HG03457 (cell line): ENCODE measurements around the gene PRPF8.

Experiments
- ATAC-seq: cut with Tn5 transposase; IDR thresholded peaks from one replicate; pipeline ENCODE4 v1.9.1; 2021; ENCODE audit warnings: moderate number of reproducible peaks; ENCODE audit not compliant: unreplicated experiment

Gene PRPF8

DNA sequence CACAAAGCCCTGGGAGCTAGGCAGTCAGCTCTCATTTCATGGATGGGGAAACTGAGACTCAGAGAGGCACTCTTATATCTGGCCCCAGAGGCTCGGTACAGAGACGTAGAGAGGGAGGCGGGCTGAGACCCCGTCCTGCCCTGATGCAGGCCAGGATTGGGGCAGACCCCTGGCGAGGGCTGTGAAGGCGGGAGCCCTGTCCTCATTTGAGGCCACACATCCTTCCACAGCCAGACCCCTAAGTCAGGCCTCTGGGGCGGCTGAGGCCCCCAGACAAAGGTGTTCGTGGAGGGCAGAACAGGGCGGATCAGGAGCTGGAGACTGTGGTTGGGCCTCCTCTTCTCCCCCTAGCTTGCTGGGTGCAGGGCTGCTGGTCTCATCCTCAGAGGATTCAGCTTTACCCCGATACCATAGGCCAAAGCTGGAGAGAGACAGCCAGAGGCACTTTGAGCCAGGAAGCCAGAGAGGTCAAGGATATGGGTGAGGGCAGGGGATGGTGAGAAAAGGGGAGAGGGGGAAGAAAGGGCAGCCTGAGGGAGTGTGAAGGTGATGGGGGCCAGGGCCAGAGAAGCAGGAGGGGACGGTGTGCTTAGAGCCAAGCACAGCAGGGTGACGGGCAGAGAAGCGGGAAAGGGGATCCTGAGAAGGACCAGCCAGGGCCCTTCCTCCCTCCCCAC is 38.3 kb downstream of the PRPF8 start:
- no peak for ATAC-seq

DNA sequence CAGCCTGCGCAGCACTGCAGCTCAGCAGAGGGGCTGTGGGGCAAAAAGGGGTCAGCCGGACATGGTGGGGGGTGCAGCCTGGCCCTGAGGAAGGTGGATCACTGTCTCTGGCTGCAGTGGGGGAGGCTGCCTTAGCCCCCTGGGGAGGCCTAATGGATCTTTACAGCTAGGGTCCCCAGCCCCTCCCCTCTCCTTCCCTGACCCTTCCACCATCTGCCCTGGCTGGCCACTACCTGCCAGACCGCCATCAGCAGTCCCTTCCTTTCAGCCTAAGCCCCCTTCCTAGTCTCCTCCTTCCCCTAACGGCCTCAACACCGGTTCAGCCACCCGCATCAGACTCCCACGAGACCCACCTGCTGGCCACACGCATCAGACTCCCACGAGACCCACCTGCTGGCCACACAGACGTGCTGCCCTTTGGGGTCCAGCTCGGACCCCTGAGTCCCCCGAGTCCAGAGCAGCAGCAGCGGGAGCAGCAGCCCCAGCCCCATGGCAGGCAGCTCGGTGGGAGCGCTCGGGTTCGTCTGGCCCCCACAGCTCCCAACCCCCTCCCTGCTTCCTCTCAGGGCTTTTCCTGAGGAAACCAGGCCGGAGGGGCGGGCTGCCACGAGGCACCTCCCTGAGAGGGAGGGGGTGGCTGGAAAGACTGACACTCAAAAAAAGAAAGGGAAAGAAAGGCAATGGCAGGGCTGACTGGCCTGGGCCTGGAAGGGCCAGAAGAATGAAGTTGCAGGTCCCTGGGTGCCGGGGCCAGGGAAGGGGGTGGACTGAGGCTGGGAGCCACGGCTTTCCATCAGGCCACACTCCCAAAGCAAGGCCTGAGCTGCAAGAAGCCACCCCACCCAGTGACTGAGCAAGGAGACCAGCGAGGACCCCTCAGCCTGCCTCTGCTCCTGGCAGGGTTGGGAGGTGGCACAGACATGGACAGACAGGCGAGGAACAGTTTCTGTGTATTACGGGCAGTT is 39.2 kb downstream of the PRPF8 start, which contains the start of gene SCARF1:
SCARF1 (minus strand) TSS at position 526 of the 965 bp plus-strand sequence; CDS start at position 491, 35 bp downstream.
- ATAC-seq = no peak

DNA sequence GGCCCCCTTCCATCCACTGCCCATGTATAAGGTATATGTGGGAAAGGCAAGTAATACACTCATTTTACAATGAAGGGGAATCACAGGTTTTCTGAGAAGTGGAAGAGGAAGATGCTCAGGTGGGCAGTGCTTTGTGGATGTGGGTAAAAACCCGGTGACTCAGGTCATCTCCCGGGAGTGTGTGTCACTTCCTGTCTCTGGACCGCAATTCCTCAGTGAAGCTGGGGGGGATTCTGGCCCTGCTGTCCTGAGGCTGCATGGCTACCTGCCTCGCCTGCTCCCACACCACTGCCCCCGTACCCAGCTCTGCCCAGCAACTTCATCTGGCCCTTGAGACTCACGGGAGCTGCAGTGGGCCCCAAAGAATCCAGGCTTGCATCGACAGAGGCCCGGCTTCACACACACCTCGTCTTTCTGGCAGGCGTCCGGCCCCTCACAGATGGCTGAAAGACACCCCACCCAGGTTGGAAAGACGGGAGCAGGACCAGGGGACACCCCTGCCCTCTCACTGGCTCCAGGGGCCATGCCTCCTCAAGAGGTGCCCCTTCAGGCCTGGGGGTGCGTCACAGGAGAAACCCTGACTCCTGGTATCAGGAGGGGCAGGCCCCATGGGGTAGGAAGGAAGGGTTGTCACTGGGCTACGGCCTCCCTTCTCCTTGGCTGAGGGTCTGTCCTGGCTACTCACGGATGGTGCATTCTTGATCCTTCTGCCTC is 40.0 kb downstream of the PRPF8 start:
- no peak for ATAC-seq

DNA sequence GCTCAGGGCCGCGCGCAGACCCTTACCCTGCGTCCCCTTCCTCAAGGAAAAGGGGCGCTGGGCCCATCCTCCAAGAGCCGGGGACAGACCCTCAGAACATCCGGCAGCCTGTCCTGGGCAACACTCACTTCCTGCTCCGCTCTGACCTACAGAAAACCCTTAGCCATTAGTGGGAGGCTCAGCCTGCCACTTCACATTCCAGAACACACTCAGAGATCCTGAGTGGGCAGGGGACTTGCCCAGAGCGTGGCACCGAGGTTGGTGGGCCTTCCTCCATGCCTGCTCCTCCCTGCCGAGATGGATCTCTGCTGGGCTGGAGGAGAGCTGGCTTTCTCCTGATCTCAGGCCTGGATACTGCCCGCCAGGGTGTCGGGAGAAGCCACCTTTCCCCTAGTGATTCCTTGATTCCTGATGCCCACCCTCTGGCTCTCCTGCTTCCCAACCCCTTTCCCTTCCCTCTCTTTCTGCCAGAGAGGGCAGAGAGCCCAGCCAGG is 40.6 kb downstream of the PRPF8 start:
- no peak for ATAC-seq

DNA sequence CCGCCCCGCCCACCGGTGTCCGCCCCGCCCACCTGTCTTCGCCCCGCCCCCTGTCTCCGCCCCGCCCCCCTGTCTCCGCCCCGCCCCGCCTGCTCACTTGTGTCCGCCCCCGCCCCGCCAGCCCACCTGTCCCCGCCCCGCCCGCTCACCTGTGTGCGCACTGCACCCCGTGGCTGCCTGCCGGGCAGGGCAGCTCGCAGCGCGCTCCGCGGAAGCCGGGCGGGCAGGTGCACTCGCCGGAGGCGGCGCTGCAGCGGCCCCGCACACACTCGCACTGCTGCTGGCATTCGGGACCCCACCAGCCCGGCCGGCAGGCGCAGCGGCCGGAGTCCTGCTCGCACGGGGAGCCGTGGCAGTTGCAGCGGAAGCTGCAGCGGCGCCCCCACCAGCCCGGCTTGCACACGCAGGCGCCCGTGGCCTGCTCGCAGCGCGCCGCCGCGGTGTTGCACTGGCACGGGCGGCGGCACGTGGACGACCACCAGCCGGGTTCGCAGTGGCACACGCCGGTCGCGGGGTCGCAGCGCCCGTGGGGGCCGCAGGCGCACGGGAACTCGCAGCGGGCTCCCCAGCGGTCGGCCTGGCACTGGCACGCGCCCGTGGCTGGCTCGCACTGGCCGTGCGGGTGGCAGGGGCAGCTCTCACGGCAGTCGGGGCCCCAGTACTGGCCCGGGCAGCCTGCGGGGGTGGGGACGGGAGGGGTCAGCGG is 41.2 kb downstream of the PRPF8 start:
- no peak for ATAC-seq

DNA sequence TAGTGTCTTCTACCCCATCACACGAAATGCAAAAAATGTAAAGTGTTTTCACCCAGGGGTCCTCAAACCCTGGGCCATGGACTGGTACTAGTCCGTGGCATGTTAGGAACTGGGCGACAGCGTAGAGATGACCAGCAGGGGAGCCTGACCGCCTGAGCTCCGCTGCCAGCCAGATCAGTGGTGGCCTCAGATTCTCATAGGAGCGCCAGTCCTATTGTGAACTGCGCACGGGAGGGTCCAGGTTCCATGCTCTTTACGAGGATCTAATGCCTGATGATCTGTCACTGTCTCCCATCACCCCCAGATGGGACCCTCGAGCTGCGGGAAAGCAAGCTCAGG is 43.6 kb downstream of the PRPF8 start:
- no peak for ATAC-seq

DNA sequence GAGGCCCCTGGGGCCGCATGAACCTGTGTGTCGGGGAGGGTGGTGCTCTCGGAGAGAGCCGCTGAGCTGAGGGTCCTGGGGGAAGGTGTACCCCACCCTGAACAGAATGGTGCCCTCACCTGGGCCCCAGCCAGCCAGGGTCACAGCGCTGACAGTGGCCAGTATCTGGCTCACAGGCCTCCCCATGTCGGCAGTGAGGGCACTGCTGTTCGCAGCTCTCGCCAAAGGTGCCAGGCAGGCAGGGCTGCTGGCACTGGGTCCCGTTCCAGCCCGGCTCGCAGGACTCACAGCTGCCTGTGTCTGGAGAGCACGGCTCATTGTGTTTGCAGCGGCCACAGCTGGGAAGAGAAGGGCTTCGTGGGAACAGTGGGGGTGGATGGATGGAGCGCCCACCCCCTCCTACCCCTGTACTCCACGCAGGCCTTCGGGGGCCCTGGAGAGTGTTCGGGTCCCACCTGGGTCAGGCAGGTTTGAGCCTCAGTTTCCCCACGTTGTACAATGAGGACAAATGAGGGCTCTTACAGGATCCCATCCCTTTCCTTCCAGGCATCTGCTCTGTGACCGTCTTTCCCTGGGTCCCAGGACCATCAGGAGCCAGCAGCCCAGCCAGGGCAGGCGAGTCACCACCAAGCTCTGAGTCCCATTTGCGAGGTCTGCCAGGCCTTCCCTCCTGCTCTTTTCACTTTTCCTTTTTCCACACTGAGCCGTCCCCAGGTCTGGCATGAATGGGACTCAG is 44.2 kb downstream of the PRPF8 start:
- no peak for ATAC-seq

DNA sequence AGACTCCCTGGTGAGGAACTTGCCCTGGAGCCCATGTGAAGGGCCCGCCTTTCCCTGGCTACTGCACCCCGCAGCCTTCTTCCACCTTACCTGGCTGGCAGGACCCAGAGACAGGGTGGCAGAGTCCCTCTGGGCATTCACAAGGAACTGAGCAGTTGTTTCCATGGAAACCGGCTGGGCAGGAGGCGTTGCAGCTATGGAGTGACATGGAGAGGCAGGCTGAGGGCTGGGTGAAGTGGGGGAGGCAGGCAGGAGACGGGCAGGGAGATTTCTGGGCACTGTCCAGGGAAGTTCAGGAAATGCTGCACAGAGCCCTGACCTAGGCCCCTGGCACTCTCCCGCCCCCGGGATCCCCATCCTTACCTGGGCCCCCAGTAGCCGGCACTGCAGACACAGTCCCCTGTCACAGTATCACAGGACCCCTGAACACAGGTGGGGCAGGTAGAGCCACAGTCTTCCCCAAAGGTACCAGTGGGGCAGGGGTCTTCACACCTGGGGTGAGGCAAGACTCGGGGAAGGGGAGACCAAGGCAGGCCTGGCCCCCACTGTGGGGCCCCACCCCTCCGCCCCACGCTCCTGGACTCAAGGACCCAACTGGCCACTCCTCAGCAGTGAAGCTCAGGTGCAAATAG is 45.0 kb downstream of the PRPF8 start:
- no peak for ATAC-seq

DNA sequence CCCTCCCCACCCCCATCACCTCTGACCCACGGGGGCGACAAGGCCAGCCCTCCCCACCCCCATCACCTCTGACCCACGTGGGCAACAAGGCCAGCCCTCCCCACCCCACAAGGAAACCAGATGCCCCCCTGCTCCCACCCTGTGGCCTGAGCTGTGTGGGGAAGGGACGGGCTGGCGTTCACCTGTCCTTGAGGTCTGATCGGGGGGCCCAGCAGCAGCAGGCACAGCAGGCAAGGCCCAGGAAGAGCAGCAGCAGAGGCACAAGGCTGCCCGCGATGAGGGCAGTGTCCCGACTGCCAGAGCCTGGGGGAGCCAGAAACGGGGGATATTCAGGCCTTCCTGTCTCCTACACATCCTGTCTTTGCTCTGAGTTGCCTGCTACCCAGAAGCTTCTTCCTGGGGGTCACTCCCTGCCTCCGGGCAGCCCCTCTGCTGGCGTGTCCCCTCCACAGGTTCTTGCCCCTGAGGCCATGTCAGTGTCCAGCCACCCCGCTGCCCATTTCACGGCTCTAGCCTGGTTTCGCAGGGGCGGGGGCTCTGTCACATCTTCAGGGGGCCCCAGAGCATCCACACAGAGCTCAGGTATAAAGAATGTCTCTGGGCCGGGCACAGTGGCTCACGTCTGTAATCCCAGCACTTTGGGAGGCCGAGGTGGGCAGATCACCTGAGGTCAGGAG is 45.9 kb downstream of the PRPF8 start:
- ATAC-seq = no peak

DNA sequence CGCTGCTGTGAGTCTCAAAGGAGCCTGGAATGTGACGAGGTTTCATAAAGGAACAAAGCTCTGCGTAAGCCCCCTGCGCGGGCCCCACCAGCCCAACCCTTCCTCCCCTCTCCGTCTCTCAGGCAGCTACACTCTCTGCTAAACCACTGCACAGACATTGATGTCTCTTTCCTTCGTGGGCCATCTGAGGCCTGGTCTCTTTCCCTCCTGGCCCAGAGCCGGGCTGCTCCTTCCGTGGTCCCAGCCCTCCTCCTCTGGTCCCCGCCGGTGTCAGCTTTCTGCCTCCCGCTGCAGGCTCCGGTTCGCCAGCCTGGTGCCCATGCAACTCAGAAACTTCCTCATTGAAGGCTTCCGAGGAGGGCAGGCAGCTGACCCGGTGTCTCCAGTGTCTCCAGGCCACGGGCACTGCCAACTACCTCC is 46.5 kb downstream of the PRPF8 start:
- ATAC-seq = no peak

DNA sequence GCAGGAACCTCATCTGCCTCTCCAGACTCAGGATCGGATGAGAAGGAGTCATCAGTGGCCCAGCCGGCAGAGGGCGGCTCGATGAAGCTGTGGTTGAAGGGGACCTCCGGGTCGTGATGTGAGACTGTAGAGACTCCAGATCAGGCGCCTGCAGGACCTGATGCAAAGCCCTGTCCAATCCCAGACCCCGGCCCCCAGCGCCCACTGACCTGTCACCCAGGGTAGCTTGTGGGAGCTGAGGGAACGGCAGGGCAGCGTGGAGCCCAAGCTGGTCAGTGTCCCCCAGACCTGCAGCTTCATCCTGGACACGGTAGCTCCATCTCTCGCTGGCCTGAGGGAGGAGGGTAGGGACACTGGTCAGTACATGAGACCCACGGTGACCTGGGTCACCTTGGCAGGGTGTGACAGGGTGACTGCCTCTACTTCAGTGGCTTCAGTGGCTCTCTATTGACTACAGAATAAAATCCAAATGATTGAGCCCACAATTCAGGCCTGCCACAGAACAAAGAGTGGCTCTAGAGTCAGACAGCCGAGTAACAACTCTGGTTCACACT is 47.9 kb downstream of the PRPF8 start:
- no peak for ATAC-seq

DNA sequence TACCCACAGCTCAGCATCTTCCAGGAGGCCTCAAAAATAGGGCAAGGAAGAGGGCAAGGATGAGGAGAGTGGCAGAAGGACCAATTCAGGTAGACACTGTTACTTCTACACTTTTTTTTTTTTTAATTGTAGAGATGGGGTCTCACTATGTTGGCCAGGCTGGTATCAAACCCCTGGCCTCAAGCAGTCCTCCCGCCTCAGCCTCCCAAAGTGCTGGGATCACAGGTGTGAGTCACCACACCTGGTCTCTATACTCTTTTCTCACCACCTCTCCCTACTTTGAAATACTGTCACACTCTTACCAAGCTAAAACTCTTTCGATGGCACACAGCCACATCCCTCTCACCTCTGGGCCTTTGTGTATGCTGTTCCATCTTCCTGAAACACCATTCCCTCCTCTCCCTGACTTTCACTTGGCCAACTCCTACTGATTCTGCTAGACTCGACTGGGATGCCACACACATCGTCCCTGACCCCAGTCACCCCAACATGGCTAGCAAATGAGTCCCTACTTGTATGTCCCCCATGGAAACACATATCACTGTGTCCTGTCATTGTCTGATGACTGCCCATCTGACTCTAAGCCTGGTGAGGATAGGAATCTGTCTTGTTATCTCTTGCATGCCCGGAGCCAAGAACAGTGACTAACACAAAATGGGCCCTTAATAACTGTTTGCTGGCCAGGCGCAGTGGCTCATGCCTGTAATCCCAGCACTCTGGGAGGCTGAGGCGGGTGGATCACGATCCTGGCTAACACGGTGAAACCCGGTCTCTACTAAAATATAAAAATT is 48.8 kb downstream of the PRPF8 start:
- ATAC-seq = no peak

DNA sequence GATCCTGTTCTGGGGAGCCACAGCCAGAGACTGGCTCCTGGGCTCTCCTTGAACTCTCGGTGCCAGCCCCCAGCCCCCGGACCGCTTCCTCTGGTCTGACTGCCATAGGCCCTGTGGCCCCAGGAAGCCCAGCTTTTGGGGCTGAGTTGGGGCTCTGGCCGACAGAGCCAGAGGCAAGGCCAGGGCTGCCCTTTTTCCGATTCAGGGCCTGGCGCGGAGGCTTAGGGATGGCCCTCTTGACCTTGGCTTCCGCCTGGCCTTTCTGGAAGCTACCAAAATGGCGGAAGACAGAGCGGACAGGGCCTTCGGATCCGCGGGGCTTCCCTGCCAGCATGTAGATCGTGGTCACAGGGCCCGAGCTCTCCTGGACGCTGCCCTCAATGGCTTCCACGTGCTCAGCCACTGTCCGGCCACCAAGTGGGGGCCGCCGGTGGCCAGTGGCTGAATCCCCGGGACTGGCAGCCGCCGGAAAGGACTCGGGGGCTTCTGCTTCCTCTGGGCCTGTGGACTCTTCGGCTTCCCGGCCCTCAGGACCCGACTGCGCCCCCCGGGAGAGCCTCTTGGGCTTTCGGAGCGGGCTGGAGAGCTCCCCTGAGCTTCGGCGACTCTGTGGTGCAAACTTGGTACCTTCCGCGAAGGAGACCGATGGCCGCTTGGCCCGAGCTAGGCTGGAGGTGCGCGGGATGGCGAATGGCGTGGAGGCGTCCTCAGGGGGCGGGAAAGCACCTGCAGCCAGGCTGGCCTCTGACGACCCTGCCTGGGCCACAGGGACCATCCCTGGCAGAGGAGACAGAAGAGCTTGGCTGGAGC is 49.6 kb downstream of the PRPF8 start:
- ATAC-seq = no peak

DNA sequence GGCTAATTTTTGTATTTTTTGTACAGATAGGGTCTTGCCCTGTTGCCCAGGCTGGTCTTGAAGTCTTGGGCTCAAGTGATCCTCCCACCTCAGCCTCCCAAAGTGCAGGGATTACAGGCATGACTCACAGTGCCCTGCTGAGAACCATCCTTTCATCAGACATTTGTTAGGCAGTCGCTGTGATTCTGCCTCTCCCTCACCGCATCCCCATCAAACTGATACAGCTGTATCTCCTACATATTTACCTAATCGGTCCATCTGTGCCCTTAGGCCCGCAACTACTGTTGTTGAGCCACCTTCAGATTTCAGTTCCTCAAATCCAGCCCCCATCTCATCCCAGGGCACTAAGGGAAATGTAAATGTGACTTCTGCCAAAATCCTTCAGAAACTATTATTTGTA is 54.0 kb downstream of the PRPF8 start:
- ATAC-seq = no peak

DNA sequence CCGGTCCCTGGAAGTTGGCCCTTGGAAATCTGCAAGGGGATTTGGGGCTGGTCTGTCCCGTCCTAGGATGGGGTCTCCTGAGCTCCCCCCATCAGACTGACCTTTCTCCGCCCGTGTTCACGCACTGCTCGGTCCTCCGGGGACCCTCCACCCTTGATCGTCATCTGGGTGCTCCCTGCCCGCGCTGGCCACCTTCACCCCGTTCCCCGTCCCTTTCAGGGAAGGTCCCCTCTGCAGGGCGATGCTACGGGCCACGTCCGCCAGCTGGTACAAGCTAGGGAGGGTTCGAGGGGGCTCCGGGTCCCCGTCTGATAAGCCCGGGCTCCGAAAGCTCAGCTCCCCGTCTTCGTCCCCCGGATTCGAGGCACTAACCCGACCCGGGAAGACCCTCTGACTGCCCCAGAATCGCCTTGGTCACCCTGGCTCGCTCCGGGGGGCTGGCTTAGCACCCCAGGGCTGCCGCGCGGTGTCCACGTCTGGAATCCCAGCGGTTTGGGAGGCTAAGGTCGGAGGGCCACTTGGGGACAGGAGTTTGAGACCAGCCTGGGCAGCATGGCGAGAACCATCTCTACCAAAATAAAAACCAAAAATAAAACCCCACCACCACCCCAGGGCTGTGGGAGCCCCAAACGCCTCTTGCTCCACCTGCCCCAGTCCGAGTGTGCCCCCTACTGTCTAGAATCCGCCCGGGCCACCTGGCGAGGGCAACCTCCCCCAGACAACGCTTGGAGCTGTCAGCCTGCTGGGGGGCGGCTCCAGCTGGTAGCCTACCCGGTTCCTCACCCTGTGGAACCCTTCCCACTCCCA is 55.0 kb downstream of the PRPF8 start:
- ATAC-seq = no peak

DNA sequence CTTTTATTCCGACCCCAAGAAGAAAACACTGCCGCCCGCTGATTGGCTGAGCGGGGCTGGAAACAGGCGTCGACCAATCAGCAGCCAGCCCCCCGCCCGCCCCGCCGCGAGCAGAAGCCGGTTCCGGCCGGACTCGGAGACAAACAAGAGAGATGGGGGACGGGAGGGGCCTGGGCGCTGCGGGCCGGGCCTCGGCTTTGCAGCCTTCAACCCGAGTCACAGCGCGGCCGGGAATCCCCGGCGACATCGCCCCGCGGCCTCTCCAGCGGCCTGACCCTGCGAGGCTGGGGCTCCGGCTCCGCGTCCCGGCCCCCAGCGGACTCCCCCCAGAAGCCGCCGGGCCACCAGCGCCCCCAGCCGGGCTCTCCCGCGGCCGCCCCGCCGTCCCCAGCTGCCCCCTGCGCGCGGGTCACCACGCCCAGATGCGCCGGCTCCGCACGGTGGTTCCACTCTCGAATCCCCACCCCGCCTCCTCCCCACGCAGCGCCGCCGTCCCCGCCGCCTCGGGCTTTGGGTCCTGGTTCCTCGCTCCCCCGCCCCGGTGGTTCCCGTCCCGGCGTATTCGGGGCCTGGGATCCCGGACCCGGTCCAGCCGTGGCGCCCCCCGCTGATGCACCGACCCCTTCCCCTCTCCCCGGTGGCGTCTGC is 55.7 kb downstream of the PRPF8 start:
- no peak for ATAC-seq
